Lower lobe of right lung (tissue), 2 donors: ENCODE results near the gene IFRD2. TPM values are rescaled to one million over a fixed set of nuclear protein-coding genes. Genes with fewer than 3 reads are reported as not detected.
A peak's percentile ranks its signal among the peaks of the same experiment; 100 is the strongest.

Source experiments
- ATAC-seq, 2 donors: fragments of 200-7000 bp; cut with Tn5 transposase; one replicate each; pipeline ENCODE4 v1.9.1; 2020 to 2022; ENCODE audit warnings: mild to moderate bottlenecking in 2 of 2, moderate library complexity in 2 of 2
- DNase-seq: peaks from one replicate; pipeline ENCODE4 v3.0.0-alpha.2; 2020
- H3K27ac ChIP-seq: fragments of 200-600 bp; one replicate; pipeline ENCODE4 v1.8.0; 2022
- H3K27me3 ChIP-seq: fragments of 200-600 bp; one replicate; pipeline ENCODE4 v1.8.0; 2022; ENCODE audit warnings: low read depth
- H3K36me3 ChIP-seq: fragments of 200-600 bp; one replicate; pipeline ENCODE4 v1.8.0; 2022; ENCODE audit warnings: mild to moderate bottlenecking
- H3K4me1 ChIP-seq: fragments of 200-600 bp; one replicate; pipeline ENCODE4 v1.8.0; 2022
- H3K4me3 ChIP-seq: fragments of 200-600 bp; one replicate; pipeline ENCODE4 v1.8.0; 2022; ENCODE audit warnings: mild to moderate bottlenecking
- H3K9me3 ChIP-seq: fragments of 200-600 bp; one replicate; pipeline ENCODE4 v1.8.0; 2022
- CTCF ChIP-seq: fragments of 200-600 bp; IDR thresholded peaks from one replicate; pipeline ENCODE4 v1.8.0; 2022; ENCODE audit warnings: antibody characterized with exemption, mild to moderate bottlenecking
- intact Hi-C: fragments of 100-400 bp; cut with DNase I; formaldehyde crosslinking; loops from one replicate; pipeline ENCODE4 v1.11.0; 2022
- total RNA-seq: library from RNA; stranded (reverse); fragmentation: NEBNext Ultra II Directional; extraction: Animal tissue kit (Norgen Biotek cat#: 25700); gene quantifications from one replicate; pipeline ENCODE4 v1.2.1, GENCODE V29; 2021
- donor health status: DM: no; HTN: yes; CAD: no; lungs with severe emphysema.

The IFRD2 gene
- total RNA-seq, 1 donor from 2014 or later = 66.9 TPM

- peak overlapping the region; percentile 98 for H3K27ac ChIP-seq
- H3K27me3 ChIP-seq = no peaks in the 10 kb centered on the region
- no peak for TF ChIP-seq CTCF
- peaks cover 81% of the 10 kb centered on the region for H3K4me1 ChIP-seq
- H3K9me3 ChIP-seq = no peaks in the 10 kb centered on the region
- DNase-seq (no peak), ATAC-seq (peak in 1 of 2 donors; percentile 0)
- peaks cover 37% of the 10 kb centered on the region for H3K36me3 ChIP-seq
- peak overlapping the region; percentile 91 for H3K4me3 ChIP-seq
- intact Hi-C loops = no loop called here
Measured at GRCh38 chr3:50323092-50323600, 30.9 kb upstream of the IFRD2 start.

- H3K9me3 ChIP-seq = no peaks in the 10 kb centered on the region
- H3K27me3 ChIP-seq = no peaks in the 10 kb centered on the region
- H3K36me3 ChIP-seq = peaks cover 43% of the 10 kb centered on the region
- DNase-seq = peak; percentile 77
- peak in 1 of 2 donors; percentile 15 for ATAC-seq
- intact Hi-C loops = no loop called here
- H3K4me3 ChIP-seq = peak within 1 kb of the TSS; percentile 91
- H3K4me1 ChIP-seq = peaks cover 85% of the 10 kb centered on the region
- no peak for TF ChIP-seq CTCF
- H3K27ac ChIP-seq = peak within 1 kb of the TSS; percentile 98
Measured at GRCh38 chr3:50322386-50323091, 30.3 kb upstream of the IFRD2 start, which contains the start of gene HYAL2. HYAL2 (minus strand) TSS chr3:50322745; CDS start chr3:50320489, 2,256 bp downstream.

- peak overlapping the region; percentile 98 for H3K27ac ChIP-seq
- intact Hi-C loops = no loop called here
- peak overlapping the region; percentile 91 for H3K4me3 ChIP-seq
- TF ChIP-seq CTCF = no peak
- H3K27me3 ChIP-seq = no peaks in the 10 kb centered on the region
- H3K36me3 ChIP-seq = peaks cover 48% of the 10 kb centered on the region
- DNase-seq = no peak
- peaks cover 85% of the 10 kb centered on the region for H3K4me1 ChIP-seq
- ATAC-seq = no peak
- no peaks in the 10 kb centered on the region for H3K9me3 ChIP-seq
Measured at GRCh38 chr3:50322115-50322385, 29.8 kb upstream of the IFRD2 start.

- peak overlapping the region; percentile 91 for H3K4me3 ChIP-seq
- H3K36me3 ChIP-seq = peaks cover 47% of the 10 kb centered on the region
- peak overlapping the region; percentile 98 for H3K27ac ChIP-seq
- H3K9me3 ChIP-seq = no peaks in the 10 kb centered on the region
- intact Hi-C loops = no loop called here
- TF ChIP-seq CTCF = peak; percentile 58
- DNase-seq (peak; percentile 94), ATAC-seq (peak; percentile 78 to 84)
- peaks cover 85% of the 10 kb centered on the region for H3K4me1 ChIP-seq
- no peaks in the 10 kb centered on the region for H3K27me3 ChIP-seq
Measured at GRCh38 chr3:50321336-50322114, 29.3 kb upstream of the IFRD2 start.

- H3K4me1 ChIP-seq = peaks cover 88% of the 10 kb centered on the region
- no peaks in the 10 kb centered on the region for H3K27me3 ChIP-seq
- no peak for TF ChIP-seq CTCF
- no peaks in the 10 kb centered on the region for H3K9me3 ChIP-seq
- H3K36me3 ChIP-seq = peaks cover 45% of the 10 kb centered on the region
- peak; percentile 86 for DNase-seq
- peak overlapping the region; percentile 91 for H3K4me3 ChIP-seq
- peak; percentile 66 to 73 for ATAC-seq
- H3K27ac ChIP-seq = peak overlapping the region; percentile 98
- intact Hi-C loops = no loop called here
Measured at GRCh38 chr3:50320853-50321335, 28.7 kb upstream of the IFRD2 start.
